Suppressor macrophage treated with lipopolysaccharide for 1 hour (primary cell): Measurements from ENCODE around the gene KRABD2.
"Not testable (repeated sequence)": the region's sequence is repeated elsewhere in the genome, so short reads cannot be mapped to it uniquely, and the experiment has no call there.

ENCODE experiments used
- DNase-seq, 3 donors: peaks; one replicate each; pipeline ENCODE4 v3.0.0-alpha.2; 2020 to 2022

KRABD2 gene

DNA sequence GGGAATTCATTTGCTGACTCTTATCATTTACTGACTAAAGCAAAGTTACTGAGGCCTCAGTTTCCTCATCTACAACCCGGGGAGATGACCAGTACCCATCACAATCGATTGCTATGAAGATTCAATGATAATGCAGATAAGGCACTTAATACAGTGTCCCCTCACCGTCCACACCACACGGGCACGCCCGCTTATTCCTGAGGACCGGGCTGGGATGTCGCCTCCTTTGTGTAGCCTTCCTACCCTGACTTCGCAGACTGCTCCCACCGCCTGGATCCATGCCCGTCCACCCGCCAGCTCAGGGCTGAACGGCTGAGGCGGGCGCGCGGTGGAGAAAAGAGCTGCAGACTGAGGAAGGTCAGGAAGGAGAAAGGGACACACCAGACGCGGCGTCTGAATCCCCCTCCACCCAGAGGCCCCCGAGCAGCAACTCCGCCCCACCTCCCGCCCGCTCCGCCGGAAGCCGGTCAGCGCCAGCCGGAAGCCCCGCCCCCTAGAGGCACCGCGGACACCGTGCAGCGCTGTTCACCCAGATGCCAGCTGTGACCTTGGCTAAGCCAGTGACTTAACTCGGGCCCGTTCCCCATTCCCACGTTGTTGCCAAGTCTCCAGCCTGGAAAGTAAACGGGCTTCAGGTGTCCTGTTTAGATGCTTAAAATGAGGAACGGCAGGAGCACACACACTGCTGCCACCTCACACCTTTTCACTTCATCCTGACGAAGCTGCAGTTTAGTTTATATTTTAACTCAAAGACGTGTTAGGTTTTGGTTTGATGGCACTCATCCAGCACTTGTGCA, at the start of gene KRABD2:
Gene KRABD2 (minus strand): TSS at position 434 of the 797 bp plus-strand sequence.
- DNase-seq: peak; percentile 85 to 94 (median 91)

GRCh38 chr17:8421571-8421970, 45.1 kb upstream of the KRABD2 start:
- DNase-seq: peak; percentile 14 to 47 (median 32)

- DNase-seq: peak; percentile 75 to 92 (median 88)
Measured at GRCh38 chr17:8420041-8420934, 43.8 kb upstream of the KRABD2 start.

DNA sequence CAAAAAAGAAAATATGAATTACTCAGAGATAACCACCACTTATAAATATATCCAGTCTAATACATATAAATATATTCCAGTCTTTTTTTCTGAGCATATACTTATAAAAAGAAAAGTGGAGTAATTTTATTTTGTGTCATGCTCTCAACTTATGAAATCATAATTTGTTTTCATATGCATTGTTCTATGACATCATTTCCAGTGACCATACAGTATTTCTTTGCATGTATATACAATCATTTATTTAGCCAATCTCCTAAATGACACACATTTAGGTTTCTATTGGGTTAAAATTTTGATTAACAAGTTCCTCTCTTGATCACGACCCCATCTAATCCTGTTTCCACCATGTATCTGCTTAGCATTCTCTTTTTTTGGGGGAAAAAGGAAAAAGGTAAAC, 42.8 kb upstream of the KRABD2 start:
- DNase-seq: peak in 1 of 3 donors; percentile 20

DNA sequence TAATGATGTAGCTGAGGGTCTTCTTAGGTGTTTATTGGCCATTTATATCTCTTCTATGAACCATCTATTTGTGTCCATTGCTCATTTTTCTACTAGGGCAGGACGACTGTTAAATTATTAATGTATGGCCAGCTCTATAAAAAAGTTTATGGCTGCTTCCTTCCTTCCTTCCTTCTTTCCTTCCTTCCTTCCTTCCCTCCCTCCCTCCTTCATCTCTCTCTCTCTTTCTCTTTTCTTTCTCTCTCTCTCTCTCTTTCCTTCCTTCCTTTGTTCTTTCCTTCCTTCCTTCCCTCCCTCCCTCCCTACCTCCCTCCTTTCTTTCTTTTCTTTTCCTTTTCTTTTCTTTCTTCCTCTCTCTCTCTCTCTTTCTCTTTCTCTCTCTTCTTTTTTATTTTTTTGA, 42.0 kb upstream of the KRABD2 start:
- DNase-seq: no peak

GRCh38 chr17:8417806-8418205, 41.3 kb upstream of the KRABD2 start:
- peak; percentile 71 to 77 (median 76) for DNase-seq

DNA sequence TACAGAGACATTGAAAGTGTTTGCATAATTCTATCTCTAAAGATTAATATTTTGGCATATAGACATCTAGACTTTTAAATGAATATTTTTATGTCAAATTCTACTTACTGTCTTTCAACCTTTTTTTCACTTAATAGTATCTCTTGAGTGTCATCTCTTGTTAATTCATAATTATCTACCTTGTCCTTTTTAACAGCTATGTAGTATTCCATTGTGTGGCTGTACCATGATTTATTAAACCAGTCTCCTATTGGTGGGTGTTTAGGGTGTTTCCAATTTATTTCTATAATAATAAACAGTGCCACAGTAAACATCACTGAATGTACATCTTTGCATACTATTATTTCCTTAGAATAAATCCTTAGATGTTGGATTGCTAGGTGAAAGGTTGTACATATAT, 37.4 kb upstream of the KRABD2 start:
- no peak for DNase-seq

DNA sequence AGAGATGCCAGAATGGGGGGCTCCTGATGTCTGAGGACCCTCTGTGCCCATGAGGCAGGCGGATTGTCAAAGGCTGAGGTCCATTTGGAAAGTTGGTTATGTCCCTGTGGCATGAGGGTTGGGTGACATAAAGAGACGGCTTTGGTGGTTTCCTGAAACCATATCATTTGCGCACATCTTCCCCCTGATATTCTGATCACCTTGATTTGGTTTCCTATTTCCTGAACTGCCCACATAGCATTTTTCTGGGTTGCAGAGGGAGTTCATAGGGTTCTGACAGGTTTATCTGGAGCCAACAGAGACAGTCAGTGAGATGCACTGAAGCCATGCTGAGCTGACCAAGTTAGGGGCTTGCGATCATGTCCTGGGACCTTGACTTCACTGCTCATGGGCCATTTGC, 36.8 kb upstream of the KRABD2 start:
- DNase-seq: no peak

- DNase-seq: no peak
Measured at GRCh38 chr17:8412089-8412488, 35.6 kb upstream of the KRABD2 start.

GRCh38 chr17:8410883-8411238, 34.4 kb upstream of the KRABD2 start:
- no peak for DNase-seq

DNA sequence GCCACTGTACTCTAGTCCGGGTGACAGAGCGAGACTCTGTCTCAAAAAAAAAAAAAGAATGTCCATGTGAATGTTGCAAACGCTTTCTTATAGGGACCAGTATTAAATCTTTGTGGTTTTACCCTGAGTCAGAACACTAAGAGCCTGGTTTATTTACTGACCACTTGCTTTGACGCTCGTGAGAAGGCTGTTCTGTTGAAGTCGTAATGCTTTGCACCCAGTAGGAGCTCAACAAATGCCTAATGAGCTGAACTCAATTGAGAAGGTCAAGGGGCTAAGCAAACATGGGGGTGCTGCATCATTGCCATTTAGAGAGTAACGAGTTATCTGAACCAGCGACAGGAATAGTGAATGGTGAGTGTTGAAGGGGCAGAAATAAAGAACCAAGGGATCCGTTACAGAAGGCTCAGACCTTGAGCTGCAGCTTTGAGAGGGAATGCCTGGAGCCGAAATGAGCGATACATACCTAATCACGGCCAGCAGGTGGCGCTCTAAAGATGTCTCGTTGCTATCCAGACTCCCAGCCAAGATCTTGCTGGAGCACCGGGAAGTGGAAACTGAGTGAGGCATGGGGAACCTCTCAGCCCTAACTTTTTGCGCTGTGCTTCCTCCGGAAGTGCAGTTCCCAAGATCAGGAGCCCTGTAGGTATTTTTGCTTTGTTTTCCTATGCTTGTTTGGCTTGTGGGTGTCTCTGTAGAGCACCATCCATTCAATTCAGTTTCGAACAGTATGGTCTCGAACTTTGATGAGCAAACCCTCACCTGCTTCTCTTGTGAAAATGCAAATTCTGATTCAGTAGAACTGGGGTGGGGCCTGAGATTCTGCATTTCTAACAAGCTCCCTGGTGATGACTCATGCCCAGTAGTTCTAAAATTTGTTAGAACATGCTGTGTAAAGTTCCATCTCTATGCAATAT, 33.7 kb upstream of the KRABD2 start:
- peak; percentile 90 to 95 (median 94) for DNase-seq

- no peak for DNase-seq
Measured at GRCh38 chr17:8408371-8408770, 31.9 kb upstream of the KRABD2 start.

DNA sequence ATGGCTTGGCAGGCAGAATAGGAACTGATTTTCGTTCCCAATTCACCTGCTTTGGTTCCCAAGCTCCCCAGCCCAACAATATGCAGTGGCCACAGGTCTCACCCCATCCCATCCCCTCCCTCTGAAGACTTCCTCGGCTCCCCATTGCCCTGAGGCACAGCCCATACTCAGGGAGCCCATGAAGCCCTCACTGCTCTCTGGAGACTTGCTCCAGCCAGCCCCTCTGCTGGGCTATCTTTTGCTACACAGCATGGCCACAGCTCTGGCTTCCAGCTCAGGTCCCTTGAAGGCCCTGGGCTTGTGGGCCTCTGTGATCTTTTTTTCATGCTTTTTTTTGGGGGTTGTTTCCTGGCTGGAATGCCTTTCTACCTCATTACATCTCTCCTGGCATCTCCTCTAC, 29.7 kb upstream of the KRABD2 start:
- no peak for DNase-seq

GRCh38 chr17:8405499-8406016, 29.1 kb upstream of the KRABD2 start:
- no peak for DNase-seq

DNA sequence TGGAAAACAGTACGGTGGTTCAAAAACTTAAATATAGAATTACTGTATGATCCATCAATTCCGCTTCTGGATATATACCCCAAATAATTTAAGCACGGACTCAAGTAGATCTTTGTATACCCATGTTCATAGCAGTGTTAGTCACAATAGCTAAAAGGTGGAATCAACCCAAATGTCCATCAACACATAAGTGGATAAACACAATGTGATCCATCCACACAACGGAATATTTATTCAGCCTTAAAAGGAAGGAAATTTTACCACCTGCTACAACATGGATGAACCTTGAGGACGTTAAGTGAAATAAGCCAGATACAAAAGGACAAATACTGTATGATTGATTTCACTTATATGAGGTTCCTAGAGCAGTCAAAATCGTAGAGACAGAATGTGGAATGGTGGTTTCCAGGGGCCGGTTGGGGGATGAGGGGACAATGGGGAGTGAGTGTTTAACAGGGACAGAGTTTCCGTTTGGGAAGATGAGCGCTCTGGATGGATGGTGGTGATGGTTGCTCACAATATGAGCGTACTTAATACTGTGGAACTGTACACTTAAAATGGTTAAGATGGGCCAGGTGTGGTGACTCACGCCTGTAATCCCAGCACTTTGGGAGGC, 26.5 kb upstream of the KRABD2 start:
- DNase-seq: no peak

GRCh38 chr17:8401107-8401506, 24.6 kb upstream of the KRABD2 start:
- no peak for DNase-seq

DNA sequence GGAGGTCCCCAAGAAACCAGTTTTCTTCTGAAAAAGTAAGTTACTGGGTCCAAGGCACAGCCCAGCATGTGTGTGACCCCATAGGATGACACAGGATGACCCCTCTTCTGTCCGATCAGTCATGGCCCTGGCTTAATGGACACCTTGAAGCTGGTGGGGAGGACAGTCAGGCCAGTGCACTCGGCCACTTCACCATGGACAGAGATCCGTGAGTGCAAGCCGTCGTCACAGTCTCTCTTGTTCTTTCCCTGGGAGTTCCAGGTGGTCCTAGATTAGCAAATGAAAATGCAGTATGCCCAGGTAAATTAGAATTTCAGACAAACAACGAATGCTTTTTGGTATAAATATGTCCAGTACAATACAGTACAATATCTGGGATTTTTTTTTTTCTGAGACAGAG, 22.5 kb upstream of the KRABD2 start:
- no peak for DNase-seq

GRCh38 chr17:8397636-8398035, 21.1 kb upstream of the KRABD2 start, which contains the start of gene RNF222:
RNF222 (minus strand) TSS chr17:8397827; CDS start chr17:8393461, 4,366 bp downstream.
- no peak for DNase-seq

DNA sequence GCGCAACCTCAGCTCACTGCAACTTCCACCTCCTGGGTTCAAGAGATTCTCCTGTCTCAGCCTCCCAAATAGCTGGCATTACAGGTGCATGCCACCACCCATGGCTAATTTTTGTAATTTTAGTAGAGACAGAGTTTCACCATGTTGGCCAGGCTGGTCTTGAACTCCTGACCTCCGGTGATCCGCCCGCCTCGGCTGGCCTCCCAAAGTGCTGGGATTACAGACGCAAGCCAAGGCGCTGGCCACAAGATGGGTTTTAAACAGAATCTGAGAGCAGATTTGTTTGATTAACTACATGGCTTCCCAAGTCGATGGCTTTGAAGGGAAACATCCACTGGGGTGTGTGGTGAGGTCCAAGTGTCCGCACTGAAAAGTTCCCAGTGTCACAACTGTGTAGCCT, 18.0 kb upstream of the KRABD2 start:
- not testable (repeated sequence) for DNase-seq

- no peak for DNase-seq
Measured at GRCh38 chr17:8393470-8394231, 17.1 kb upstream of the KRABD2 start.
